A673 (cell line): ENCODE measurements around the gene FAM222B.

Source experiments
- CTCF ChIP-seq: fragments of 300-800, 200-600 bp; sonication (generic); conservative IDR thresholded peaks from 2 replicates; pipeline ENCODE4 v1.5.1; 2017; ENCODE audit warnings: low read depth, mild to moderate bottlenecking, antibody characterized with exemption, low read length, moderate library complexity, mixed read lengths
- EZH2 ChIP-seq: fragments of 200-600 bp; sonication (generic); IDR thresholded peaks from 2 replicates; pipeline ENCODE4 v1.6.1; 2017; ENCODE audit warnings: borderline replicate concordance, low read depth, mild to moderate bottlenecking, mixed read lengths, antibody characterized with exemption, low read length; ENCODE audit not compliant: poor library complexity, severe bottlenecking

- TF ChIP-seq EZH2 (no peak), CTCF (no peak)
Observed at GRCh38 chr17:28811651-28812090, 30.9 kb downstream of the FAM222B start.
